ENCODE results near the gene DYNC1I1.

DNA sequence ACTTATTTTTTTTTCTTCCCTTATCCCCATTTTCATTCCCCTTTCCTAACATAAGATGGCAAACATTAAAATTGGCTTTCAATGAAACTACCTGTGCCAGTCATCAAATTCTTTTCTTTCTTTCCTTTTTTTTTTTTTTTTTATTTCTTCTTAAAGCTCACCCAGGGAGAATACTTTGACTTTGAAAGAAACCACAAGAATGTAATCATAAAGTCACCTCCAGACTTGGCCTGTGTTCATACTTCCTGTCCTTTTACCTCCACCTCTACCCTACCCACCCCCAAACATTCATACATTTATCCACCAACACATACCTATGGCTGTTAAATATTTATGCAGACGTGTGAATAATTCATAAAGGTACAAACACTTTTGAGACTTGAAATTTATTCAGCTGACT lies 295.0 kb downstream of the DYNC1I1 start:
- TF ChIP-seq EZH2 (IDR thresholded peaks at IDR 0.05; ENCODE audit: insufficient read depth, poor library complexity, severe bottlenecking): no peak
- TF ChIP-seq EZH2phosphoT487 (IDR thresholded peaks at IDR 0.05; ENCODE audit: insufficient read depth, low read depth): no peak
